T-helper 1 cell treated with Interleukin-12 subunit alpha and Interleukin-12 subunit beta and Interleukin-4 antibody, amounts not matched to agents 30 μg/mL and 1 μg/mL, for 36 hours (primary cell): Measurements from ENCODE around the gene HTATIP2.
A peak's percentile ranks its signal among the peaks of the same experiment; 100 is the strongest.

Source experiments
- H3K27ac Mint-ChIP-seq: one replicate; pipeline ENCODE4 v1.8.0; 2021; ENCODE audit warnings: mild to moderate bottlenecking, mixed read lengths
- H3K27me3 Mint-ChIP-seq: one replicate; pipeline ENCODE4 v1.8.0; 2021; ENCODE audit warnings: low read depth, mixed read lengths
- H3K36me3 Mint-ChIP-seq: one replicate; pipeline ENCODE4 v1.8.0; 2021; ENCODE audit warnings: low read depth, mixed read lengths
- H3K4me1 Mint-ChIP-seq: one replicate; pipeline ENCODE4 v1.8.0; 2021; ENCODE audit warnings: low read depth, mixed read lengths
- H3K4me3 Mint-ChIP-seq: one replicate; pipeline ENCODE4 v1.8.0; 2021; ENCODE audit warnings: mild to moderate bottlenecking, moderate library complexity, mixed read lengths
- H3K9me3 Mint-ChIP-seq: one replicate; pipeline ENCODE4 v1.8.0; 2021; ENCODE audit warnings: mixed read lengths

Gene HTATIP2

DNA sequence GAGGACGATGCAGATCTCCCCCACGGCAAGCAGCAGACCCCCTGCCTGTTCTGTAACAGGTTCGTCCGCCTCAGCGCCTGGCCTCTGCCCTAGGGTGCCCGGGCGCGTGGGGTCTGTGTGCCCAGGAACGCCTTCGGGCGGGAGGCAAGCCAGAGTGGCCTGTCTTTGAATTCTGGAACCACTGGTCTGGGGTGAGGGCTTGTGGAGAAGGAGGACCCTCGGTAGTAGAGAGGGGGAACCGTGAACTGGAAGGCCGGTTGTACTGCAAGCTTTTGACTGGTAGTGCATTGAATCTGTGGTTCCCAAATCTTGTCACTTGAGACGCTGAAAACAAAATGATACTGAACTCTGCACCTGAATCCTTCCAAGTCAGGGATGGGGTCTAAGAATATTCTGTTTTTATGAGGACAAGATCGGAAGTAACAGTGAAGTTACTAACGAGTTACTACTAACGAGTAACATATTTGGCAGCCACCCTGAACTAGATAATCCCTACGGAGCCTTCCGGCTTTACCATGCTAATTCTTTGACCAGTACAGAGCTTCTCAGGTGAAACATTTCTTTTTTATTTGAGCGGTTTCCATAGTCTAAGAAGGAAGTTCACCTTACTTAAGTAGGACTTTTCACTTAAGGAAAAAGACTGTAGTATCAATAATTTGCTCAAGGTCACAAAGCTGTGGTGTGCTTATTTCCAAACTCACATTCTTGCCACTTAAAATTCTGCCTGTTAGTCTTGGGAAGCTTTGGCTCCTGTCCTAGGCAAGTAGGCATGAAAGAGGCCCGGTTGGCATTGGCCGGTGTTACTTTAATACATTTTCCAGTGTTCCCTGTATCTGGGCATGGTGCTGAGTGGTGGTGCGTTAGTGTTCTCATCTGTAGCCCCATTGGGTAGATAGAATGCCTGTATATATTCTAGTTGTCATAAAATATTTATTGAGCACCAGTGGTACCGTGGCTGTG is 24.9 kb downstream of the HTATIP2 start:
- Mint-ChIP-seq H3K36me3 (peaks cover 8% of the 10 kb centered on the region), H3K27ac (peak overlapping the region; percentile 94), H3K4me3 (peak overlapping the region; percentile 95)

GRCh38 chr11:20397281-20397680 is 33.8 kb downstream of the HTATIP2 start:
- no peaks in the 10 kb centered on the region for H3K27me3 Mint-ChIP-seq
- peaks cover 21% of the 10 kb centered on the region for H3K36me3 Mint-ChIP-seq
- H3K9me3 Mint-ChIP-seq = no peaks in the 10 kb centered on the region
- no peak overlapping the region for H3K4me3 Mint-ChIP-seq
- peaks cover 6% of the 10 kb centered on the region for H3K4me1 Mint-ChIP-seq
- no peak overlapping the region for H3K27ac Mint-ChIP-seq

More for the DNA sequence above, 24.9 kb downstream of the HTATIP2 start:
- Mint-ChIP-seq H3K4me1 (peaks cover 15% of the 10 kb centered on the region), H3K27me3 (no peaks in the 10 kb centered on the region), H3K9me3 (no peaks in the 10 kb centered on the region)

DNA sequence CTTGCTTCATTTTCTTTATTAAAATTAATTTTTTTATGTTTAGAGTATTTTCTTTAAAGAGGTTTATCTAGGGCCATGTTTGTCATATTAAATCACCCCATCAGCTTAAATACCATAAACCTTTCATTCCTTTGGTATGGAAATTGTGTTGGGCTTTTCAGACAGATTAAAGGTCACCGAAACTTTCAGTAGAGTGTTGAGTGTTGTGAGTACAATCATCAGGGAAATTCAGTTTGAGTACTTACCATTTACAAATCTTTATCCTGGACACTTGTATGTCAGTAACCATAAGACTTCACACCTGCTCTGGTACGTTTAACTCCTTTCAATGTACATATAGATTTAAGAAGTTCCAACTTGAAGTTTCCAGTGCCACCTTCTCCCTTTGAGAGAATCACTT is 36.0 kb downstream of the HTATIP2 start:
- Mint-ChIP-seq H3K9me3 (no peaks in the 10 kb centered on the region), H3K4me1 (peaks cover 6% of the 10 kb centered on the region), H3K27ac (no peak overlapping the region), H3K4me3 (no peak overlapping the region), H3K36me3 (peaks cover 24% of the 10 kb centered on the region), H3K27me3 (no peaks in the 10 kb centered on the region)

- Mint-ChIP-seq H3K4me3 (no peak overlapping the region), H3K27me3 (no peaks in the 10 kb centered on the region)
Measured at GRCh38 chr11:20403059-20403458, 39.5 kb downstream of the HTATIP2 start.

GRCh38 chr11:20406484-20406883 is 43.0 kb downstream of the HTATIP2 start:
- H3K36me3 Mint-ChIP-seq = peaks cover 20% of the 10 kb centered on the region
- H3K4me3 Mint-ChIP-seq = no peak overlapping the region

More at GRCh38 chr11:20403059-20403458, 39.5 kb downstream of the HTATIP2 start:
- H3K27ac Mint-ChIP-seq = no peak overlapping the region
- peaks cover 2% of the 10 kb centered on the region for H3K4me1 Mint-ChIP-seq
- H3K9me3 Mint-ChIP-seq = no peaks in the 10 kb centered on the region
- peaks cover 21% of the 10 kb centered on the region for H3K36me3 Mint-ChIP-seq

DNA sequence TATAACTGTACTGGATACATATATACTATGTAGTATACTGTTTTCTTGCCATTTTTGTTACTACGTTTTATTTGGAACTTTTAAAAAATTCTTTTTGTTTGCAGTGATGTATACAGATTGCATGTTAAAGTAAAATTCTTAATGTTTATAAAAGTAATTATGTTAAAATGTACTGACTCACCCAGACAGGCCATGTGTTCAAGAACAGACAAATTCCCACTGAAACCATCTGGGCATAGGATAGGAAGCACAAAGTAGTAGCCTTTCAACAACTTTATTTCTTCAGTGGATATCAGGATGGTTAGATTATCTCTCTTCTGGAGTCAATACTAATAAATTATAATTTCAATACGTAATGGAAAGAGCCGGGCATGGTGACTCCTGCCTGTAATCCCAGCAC is 43.8 kb downstream of the HTATIP2 start:
- no peak overlapping the region for H3K4me3 Mint-ChIP-seq
- H3K27ac Mint-ChIP-seq = no peak overlapping the region
- no peaks in the 10 kb centered on the region for H3K9me3 Mint-ChIP-seq
- no peaks in the 10 kb centered on the region for H3K4me1 Mint-ChIP-seq
- H3K36me3 Mint-ChIP-seq = peaks cover 25% of the 10 kb centered on the region
- no peaks in the 10 kb centered on the region for H3K27me3 Mint-ChIP-seq

More at GRCh38 chr11:20406484-20406883, 43.0 kb downstream of the HTATIP2 start:
- Mint-ChIP-seq H3K27ac (no peak overlapping the region), H3K4me1 (no peaks in the 10 kb centered on the region), H3K27me3 (no peaks in the 10 kb centered on the region), H3K9me3 (no peaks in the 10 kb centered on the region)

GRCh38 chr11:20415432-20415831 is 51.9 kb downstream of the HTATIP2 start:
- no peaks in the 10 kb centered on the region for H3K27me3 Mint-ChIP-seq
- no peaks in the 10 kb centered on the region for H3K9me3 Mint-ChIP-seq
- peaks cover 5% of the 10 kb centered on the region for H3K4me1 Mint-ChIP-seq
- no peak overlapping the region for H3K4me3 Mint-ChIP-seq
- H3K27ac Mint-ChIP-seq = no peak overlapping the region
- H3K36me3 Mint-ChIP-seq = peaks cover 26% of the 10 kb centered on the region

GRCh38 chr11:20417771-20418170 is 54.3 kb downstream of the HTATIP2 start:
- Mint-ChIP-seq H3K4me1 (peaks cover 11% of the 10 kb centered on the region), H3K27ac (no peak overlapping the region), H3K36me3 (peaks cover 21% of the 10 kb centered on the region), H3K9me3 (no peaks in the 10 kb centered on the region), H3K4me3 (no peak overlapping the region), H3K27me3 (no peaks in the 10 kb centered on the region)

- H3K4me1 Mint-ChIP-seq = peaks cover 11% of the 10 kb centered on the region
- no peaks in the 10 kb centered on the region for H3K9me3 Mint-ChIP-seq
- H3K27ac Mint-ChIP-seq = no peak overlapping the region
- no peak overlapping the region for H3K4me3 Mint-ChIP-seq
- peaks cover 15% of the 10 kb centered on the region for H3K36me3 Mint-ChIP-seq
- H3K27me3 Mint-ChIP-seq = no peaks in the 10 kb centered on the region
Measured at GRCh38 chr11:20421946-20422345, 58.4 kb downstream of the HTATIP2 start.

DNA sequence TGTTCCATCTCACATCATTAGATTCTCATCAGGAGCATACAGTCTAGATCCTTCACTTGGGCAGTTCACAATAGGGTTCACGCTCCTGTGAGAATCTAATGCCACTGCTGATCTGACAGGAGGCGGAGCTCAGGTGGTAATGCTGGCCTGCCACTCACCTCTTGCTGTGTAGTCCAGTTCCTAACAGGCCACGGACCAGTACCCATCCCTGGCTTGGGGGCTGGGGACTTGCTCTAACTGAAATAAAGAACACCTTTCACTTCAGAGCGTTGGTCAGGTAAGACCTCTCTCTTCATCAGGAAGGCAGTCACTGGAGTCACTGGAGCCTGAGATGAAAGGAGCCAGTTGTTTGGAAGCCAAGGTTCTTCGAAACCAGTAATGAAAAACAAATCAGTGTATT is 65.7 kb downstream of the HTATIP2 start:
- H3K36me3 Mint-ChIP-seq = peaks cover 11% of the 10 kb centered on the region
- H3K9me3 Mint-ChIP-seq = no peaks in the 10 kb centered on the region
- no peak overlapping the region for H3K4me3 Mint-ChIP-seq
- no peak overlapping the region for H3K27ac Mint-ChIP-seq
- H3K4me1 Mint-ChIP-seq = peaks cover 1% of the 10 kb centered on the region
- no peaks in the 10 kb centered on the region for H3K27me3 Mint-ChIP-seq
